ENCODE measurements around the gene RAP1GAP2.

DNA sequence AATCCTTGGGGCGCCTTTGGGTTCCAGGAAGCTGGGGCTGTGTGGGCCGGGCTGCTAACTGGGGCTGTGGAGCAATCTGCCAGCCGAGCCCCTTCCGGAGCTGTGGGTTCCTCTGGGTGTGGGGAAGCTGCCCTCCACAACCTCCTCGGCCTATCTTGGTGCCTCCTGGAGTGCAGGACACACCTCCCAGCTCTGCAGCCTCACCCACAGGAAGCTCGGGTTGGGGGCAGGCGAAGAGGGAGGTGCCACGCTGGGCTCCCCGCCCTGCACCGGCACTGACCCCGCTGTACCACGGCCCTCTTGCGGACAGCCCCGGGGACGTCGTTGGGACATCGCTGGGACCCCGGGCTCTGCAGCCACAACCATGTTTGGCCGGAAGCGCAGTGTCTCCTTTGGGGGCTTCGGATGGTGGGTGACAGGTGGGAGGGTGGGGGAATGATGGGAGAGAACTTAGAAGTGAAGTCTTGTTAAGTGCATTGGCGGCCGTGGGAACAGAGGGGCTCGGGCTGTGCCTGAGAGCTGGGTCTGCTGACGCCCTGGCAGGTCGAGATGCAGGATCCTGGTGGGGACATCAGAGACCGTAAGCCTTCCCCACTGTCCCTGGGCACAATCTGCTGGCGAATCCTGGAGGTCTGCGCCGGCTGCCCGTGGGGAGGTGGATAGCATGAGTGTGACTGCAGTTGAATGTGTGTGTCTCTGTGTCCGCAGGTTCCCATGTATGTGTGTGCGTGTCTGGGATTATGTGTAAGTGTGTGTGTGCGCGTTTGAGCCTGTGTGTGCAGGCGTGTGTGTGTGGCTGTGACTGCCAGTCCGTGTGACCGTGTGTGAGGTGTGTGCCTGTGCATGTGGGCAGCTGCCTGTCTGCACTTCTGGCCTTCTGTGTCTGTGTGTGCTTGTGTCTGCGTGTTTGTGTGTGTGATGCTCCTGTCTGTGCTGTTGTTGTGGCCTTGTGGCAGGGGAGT, at the start of gene RAP1GAP2:
- TF ChIP-seq, protein P1, sequence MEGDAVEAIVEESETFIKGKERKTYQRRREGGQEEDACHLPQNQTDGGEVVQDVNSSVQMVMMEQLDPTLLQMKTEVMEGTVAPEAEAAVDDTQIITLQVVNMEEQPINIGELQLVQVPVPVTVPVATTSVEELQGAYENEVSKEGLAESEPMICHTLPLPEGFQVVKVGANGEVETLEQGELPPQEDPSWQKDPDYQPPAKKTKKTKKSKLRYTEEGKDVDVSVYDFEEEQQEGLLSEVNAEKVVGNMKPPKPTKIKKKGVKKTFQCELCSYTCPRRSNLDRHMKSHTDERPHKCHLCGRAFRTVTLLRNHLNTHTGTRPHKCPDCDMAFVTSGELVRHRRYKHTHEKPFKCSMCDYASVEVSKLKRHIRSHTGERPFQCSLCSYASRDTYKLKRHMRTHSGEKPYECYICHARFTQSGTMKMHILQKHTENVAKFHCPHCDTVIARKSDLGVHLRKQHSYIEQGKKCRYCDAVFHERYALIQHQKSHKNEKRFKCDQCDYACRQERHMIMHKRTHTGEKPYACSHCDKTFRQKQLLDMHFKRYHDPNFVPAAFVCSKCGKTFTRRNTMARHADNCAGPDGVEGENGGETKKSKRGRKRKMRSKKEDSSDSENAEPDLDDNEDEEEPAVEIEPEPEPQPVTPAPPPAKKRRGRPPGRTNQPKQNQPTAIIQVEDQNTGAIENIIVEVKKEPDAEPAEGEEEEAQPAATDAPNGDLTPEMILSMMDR (IDR thresholded peaks at IDR 0.05), result no peak
- no peak for TF ChIP-seq POLR2A (IDR thresholded peaks at IDR 0.05)

Data from Peyer's patch (tissue), 4 donors.